IPS DF 4.7 (cell line): ENCODE results near the gene PSMB2.

Source experiments
- DNase-seq: peaks from one replicate; pipeline ENCODE4 v3.0.0-alpha.2; 2013; ENCODE audit warnings: low spot score; ENCODE audit errors: extremely low read depth

Gene PSMB2

GRCh38 chr1:35573198-35574124, 67.9 kb downstream of the PSMB2 start, which contains the start of gene TFAP2E:
Gene TFAP2E, plus strand, starts transcription at chr1:35573314. Its CDS starts 264 bp downstream, at chr1:35573578.
- DNase-seq, result no peak

- DNase-seq, result no peak
Observed at GRCh38 chr1:35572296-35572695, 69.0 kb downstream of the PSMB2 start.

GRCh38 chr1:35571263-35571662, 70.1 kb downstream of the PSMB2 start:
- no peak for DNase-seq

GRCh38 chr1:35570589-35571137, 70.7 kb downstream of the PSMB2 start:
- no peak for DNase-seq

- no peak for DNase-seq
Observed at GRCh38 chr1:35569936-35570335, 71.4 kb downstream of the PSMB2 start.

GRCh38 chr1:35568975-35569395, 72.3 kb downstream of the PSMB2 start:
- no peak for DNase-seq

- no peak for DNase-seq
Observed at GRCh38 chr1:35567947-35568558, 73.3 kb downstream of the PSMB2 start.

GRCh38 chr1:35565742-35566133, 75.6 kb downstream of the PSMB2 start:
- no peak for DNase-seq

GRCh38 chr1:35564884-35565741, 76.2 kb downstream of the PSMB2 start:
- no peak for DNase-seq

- no peak for DNase-seq
Observed at GRCh38 chr1:35564037-35564883, 77.1 kb downstream of the PSMB2 start.

GRCh38 chr1:35563166-35563565, 78.2 kb downstream of the PSMB2 start:
- no peak for DNase-seq

- DNase-seq, result no peak
Observed at GRCh38 chr1:35561972-35562680, 79.2 kb downstream of the PSMB2 start.

GRCh38 chr1:35561297-35561971, 79.9 kb downstream of the PSMB2 start:
- no peak for DNase-seq

GRCh38 chr1:35560256-35561225, 80.8 kb downstream of the PSMB2 start:
- DNase-seq, result no peak

- no peak for DNase-seq
Observed at GRCh38 chr1:35559317-35559944, 81.9 kb downstream of the PSMB2 start.

GRCh38 chr1:35558374-35559316, 82.7 kb downstream of the PSMB2 start:
- DNase-seq, result no peak
